ENCODE measurements around the gene ATP8B1.
"Not testable (repeated sequence)": the region's sequence is repeated elsewhere in the genome, so short reads cannot be mapped to it uniquely, and the experiment has no call there.

ATP8B1 gene

GRCh38 chr18:57660961-57661360 is 142.2 kb downstream of the ATP8B1 start:
- DNase-seq (ENCODE audit: low read depth) = peak; percentile 39

- no peak for DNase-seq (ENCODE audit: low read depth)
Measured at GRCh38 chr18:57659460-57660102, 143.5 kb downstream of the ATP8B1 start.

- no peak for DNase-seq (ENCODE audit: low read depth)
Measured at GRCh38 chr18:57657542-57657941, 145.6 kb downstream of the ATP8B1 start.

GRCh38 chr18:57655740-57656139 is 147.4 kb downstream of the ATP8B1 start:
- no peak for DNase-seq (ENCODE audit: low read depth)

GRCh38 chr18:57651914-57652313 is 151.2 kb downstream of the ATP8B1 start:
- DNase-seq (ENCODE audit: low read depth) = no peak

GRCh38 chr18:57649556-57650500 is 153.3 kb downstream of the ATP8B1 start:
- no peak for DNase-seq (ENCODE audit: low read depth)

GRCh38 chr18:57648414-57648813 is 154.7 kb downstream of the ATP8B1 start:
- DNase-seq (ENCODE audit: low read depth) = no peak

- DNase-seq (ENCODE audit: low read depth) = no peak
Measured at GRCh38 chr18:57644540-57644939, 158.6 kb downstream of the ATP8B1 start.

- DNase-seq (ENCODE audit: low read depth) = not testable (repeated sequence)
Measured at GRCh38 chr18:57643726-57644125, 159.4 kb downstream of the ATP8B1 start.

GRCh38 chr18:57642462-57642861 is 160.7 kb downstream of the ATP8B1 start:
- not testable (repeated sequence) for DNase-seq (ENCODE audit: low read depth)

GRCh38 chr18:57640749-57641148 is 162.4 kb downstream of the ATP8B1 start:
- DNase-seq (ENCODE audit: low read depth) = no peak

GRCh38 chr18:57640236-57640635 is 162.9 kb downstream of the ATP8B1 start:
- no peak for DNase-seq (ENCODE audit: low read depth)

- no peak for DNase-seq (ENCODE audit: low read depth)
Measured at GRCh38 chr18:57635003-57635822, 167.9 kb downstream of the ATP8B1 start.

- no peak for DNase-seq (ENCODE audit: low read depth)
Measured at GRCh38 chr18:57631697-57632096, 171.4 kb downstream of the ATP8B1 start.

- no peak for DNase-seq (ENCODE audit: low read depth)
Measured at GRCh38 chr18:57630754-57631595, 172.1 kb downstream of the ATP8B1 start.

GRCh38 chr18:57630002-57630753 is 172.9 kb downstream of the ATP8B1 start:
- DNase-seq (ENCODE audit: low read depth) = peak; percentile 72

- no peak for DNase-seq (ENCODE audit: low read depth)
Measured at GRCh38 chr18:57629422-57629821, 173.7 kb downstream of the ATP8B1 start.

GRCh38 chr18:57627488-57627887 is 175.6 kb downstream of the ATP8B1 start:
- DNase-seq (ENCODE audit: low read depth) = no peak

GRCh38 chr18:57624988-57625387 is 178.1 kb downstream of the ATP8B1 start:
- DNase-seq (ENCODE audit: low read depth) = no peak

- no peak for DNase-seq (ENCODE audit: low read depth)
Measured at GRCh38 chr18:57621246-57621604, 181.9 kb downstream of the ATP8B1 start.

GRCh38 chr18:57619876-57620275 is 183.2 kb downstream of the ATP8B1 start:
- no peak for DNase-seq (ENCODE audit: low read depth)
